Pancreas (tissue), 10 donors: ENCODE measurements around the gene PPM1L. TPM values are rescaled to one million over a fixed set of nuclear protein-coding genes. Genes with fewer than 3 reads are reported as not detected.

Experiments used
- ATAC-seq, 4 donors: fragments of 200-7000 bp; cut with Tn5 transposase; one replicate each; pipeline versions ENCODE4 v1.8.0 to v1.9.1; 2020; ENCODE audit warnings: mild to moderate bottlenecking in 4 of 4, moderate library complexity in 4 of 4
- DNase-seq, 6 donors: peaks; one replicate each; pipeline ENCODE4 v3.0.0-alpha.2; 2020
- FAIRE-seq: peaks from 2 replicates; lab custom pipeline; 2012; peaks lifted over from hg19 to GRCh38; lab: Jason Lieb, UNC
- H3K27ac ChIP-seq, 4 donors: fragments of 200-600 bp; sonication (generic); 1 replicate in 3 of 4; 2 replicates in 1 of 4; pipeline versions ENCODE4 v1.5.0 to v1.8.0; 2020
- H3K27me3 ChIP-seq, 4 donors: fragments of 200-600 bp; one replicate each; pipeline ENCODE4 v1.8.0; 2021
- H3K36me3 ChIP-seq, 3 donors: fragments of 200-600 bp; sonication (generic) in 1 of 3; one replicate each; pipeline versions ENCODE4 v1.5.0 to v1.8.0; 2020 to 2021
- H3K4me1 ChIP-seq, 3 donors: fragments of 200-600 bp; one replicate each; pipeline ENCODE4 v1.8.0; 2021
- H3K4me3 ChIP-seq, 4 donors: fragments of 200-600 bp; sonication (generic) in 2 of 4; one replicate each; pipeline versions ENCODE4 v1.5.0 to v1.8.0; 2020 to 2021
- H3K9me3 ChIP-seq, 4 donors: fragments of 200-600 bp; one replicate each; pipeline ENCODE4 v1.8.0; 2021
- CTCF ChIP-seq, 4 donors: fragments of 200-600 bp; sonication (generic) in 3 of 4; IDR thresholded peaks; one replicate each; pipeline versions ENCODE4 v1.5.0 to v1.8.0; 2021; ENCODE audit warnings: antibody characterized with exemption in 4 of 4
- WGBS, 2 donors: extraction: QIAGEN DNeasy Blood & Tissue Kit; methylation state at CpG; one replicate each; pipeline ENCODE4 v1.1.7; 2013; 5-methylcytosine and 5-hydroxymethylcytosine counted together
- intact Hi-C, 3 donors: fragments of 100-400 bp; cut with DNase I; formaldehyde crosslinking; loops; one replicate each; pipeline versions ENCODE4 v1.11.1 to v1.14.2; 2022
- polyA plus RNA-seq, 2 donors: library from polyadenylated mRNA; stranded (reverse); fragments of 200-250 nt; gene quantifications; one replicate each; pipeline ENCODE4 v1.2.3, GENCODE V29; 2013
- total RNA-seq, 6 donors: library from RNA; stranded (reverse); fragmentation: NEBNext Ultra II Directional in 4 of 6; extraction: Animal tissue kit (Norgen Biotek cat#: 25700) in 4 of 6; gene quantifications; one replicate each; pipeline versions ENCODE4 v1.2.1 to v1.2.4, GENCODE V29; 2021 to 2023
- donor health status: healthy with polysubstance abuse.
- donor health status: DM: no; HTN: no; CAD: no; lungs with moderate emphysema.
- donor health status: DM: no; HTN: no; CAD: no.
- donor health status: control.
- donor health status: control.
- donor health status: Bipolar disorder and iron deficiency.
- donor health status: DM: yes; HTN: yes; CAD: no.
- donor health status: DM: no; HTN: no; CAD: no.
- donor health status: DM: no; HTN: no; CAD: no.
- donor health status: DM: yes; HTN: yes; CAD: no.

Gene PPM1L
- total and polyA plus RNA-seq, 8 donors, result 2.3 to 12.3 (median 6.4) TPM

- Histone ChIP-seq H3K27me3 (no peaks in the 10 kb centered on the region), H3K4me1 (peaks cover 0 to 6% (median 0%) of the 10 kb centered on the region in 3 donors), H3K4me3 (no peak overlapping the region), H3K9me3 (no peaks in the 10 kb centered on the region), H3K36me3 (no peaks in the 10 kb centered on the region), H3K27ac (no peak overlapping the region)
- intact Hi-C loops, result no loop called here
- ATAC-seq, result peak in 2 of 4 donors; percentile 26 to 52
- DNase-seq, result no peak
- no peak for TF ChIP-seq CTCF (IDR thresholded peaks at IDR 0.05)
- FAIRE-seq, result no peak
Measured at GRCh38 chr3:160780245-160780644, 24.2 kb downstream of the PPM1L start.

GRCh38 chr3:160781402-160781801 lies 25.4 kb downstream of the PPM1L start:
- ATAC-seq (peak in 1 of 4 donors; percentile 54), DNase-seq (no peak), FAIRE-seq (no peak)
- Histone ChIP-seq H3K27me3 (no peaks in the 10 kb centered on the region), H3K36me3 (no peaks in the 10 kb centered on the region), H3K4me3 (no peak overlapping the region), H3K27ac (no peak overlapping the region), H3K9me3 (no peaks in the 10 kb centered on the region), H3K4me1 (peaks cover 0 to 11% (median 0%) of the 10 kb centered on the region in 3 donors)
- 75 to 83% methylated on average over 4 of the region's 4 CpGs for WGBS, 2 donors
- intact Hi-C loops, result no loop called here
- TF ChIP-seq CTCF (IDR thresholded peaks at IDR 0.05), result no peak

GRCh38 chr3:160781863-160782262 lies 25.8 kb downstream of the PPM1L start:
- Histone ChIP-seq H3K27me3 (no peaks in the 10 kb centered on the region), H3K9me3 (no peaks in the 10 kb centered on the region), H3K4me1 (peaks cover 0 to 11% (median 0%) of the 10 kb centered on the region in 3 donors), H3K4me3 (no peak overlapping the region), H3K27ac (no peak overlapping the region), H3K36me3 (no peaks in the 10 kb centered on the region)
- FAIRE-seq, result no peak
- no peak for ATAC-seq
- WGBS, 2 donors, result 87 to 90% methylated on average over 3 of the region's 3 CpGs
- intact Hi-C loops, result no loop called here
- TF ChIP-seq CTCF (IDR thresholded peaks at IDR 0.05), result no peak
- DNase-seq, result no peak

- no peaks in the 10 kb centered on the region for H3K36me3 ChIP-seq
- DNase-seq, result no peak
Measured at GRCh38 chr3:160784853-160785252, 28.8 kb downstream of the PPM1L start.

More at GRCh38 chr3:160784853-160785252, 28.8 kb downstream of the PPM1L start:
- ATAC-seq, result peak; percentile 55 to 89 (median 82)
- no peaks in the 10 kb centered on the region for H3K9me3 ChIP-seq
- intact Hi-C loops, result no loop called here
- no peak for TF ChIP-seq CTCF (IDR thresholded peaks at IDR 0.05)
- peak; percentile 23 for FAIRE-seq
- no peak overlapping the region for H3K4me3 ChIP-seq
- peak overlapping the region in 2 of 4 donors; percentile 3 to 18 for H3K27ac ChIP-seq
- peaks cover 0 to 11% (median 0%) of the 10 kb centered on the region in 3 donors for H3K4me1 ChIP-seq
- no peaks in the 10 kb centered on the region for H3K27me3 ChIP-seq
